Trophoblast cell (in vitro differentiated cells and primary cell): ENCODE results near the gene KLHDC7A.

Experiments
- DNase-seq, 2 donors: peaks; one replicate each; pipeline ENCODE4 v3.0.0-alpha.2; 2016
- H2AFZ ChIP-seq: 2 replicates; pipeline ENCODE4 v1.6.1; 2013; ENCODE audit warnings: low read length, moderate library complexity, mild to moderate bottlenecking; ENCODE audit not compliant: insufficient read depth, poor library complexity
- H2AK5ac ChIP-seq: 2 replicates; pipeline ENCODE4 v1.6.1; 2013; ENCODE audit warnings: mild to moderate bottlenecking, low read length
- H2BK120ac ChIP-seq: 2 replicates; pipeline ENCODE4 v1.6.1; 2013; ENCODE audit warnings: low read length, mild to moderate bottlenecking, moderate library complexity; ENCODE audit not compliant: insufficient read depth, poor library complexity
- H2BK12ac ChIP-seq: 2 replicates; pipeline ENCODE4 v1.6.1; 2013; ENCODE audit warnings: mild to moderate bottlenecking, low read length, moderate library complexity
- H2BK5ac ChIP-seq: 2 replicates; pipeline ENCODE4 v1.6.1; 2013; ENCODE audit warnings: low read length, low read depth, moderate library complexity, mild to moderate bottlenecking; ENCODE audit not compliant: poor library complexity
- H3K14ac ChIP-seq: 2 replicates; pipeline ENCODE4 v1.6.1; 2013; ENCODE audit warnings: mild to moderate bottlenecking, low read length
- H3K18ac ChIP-seq: 2 replicates; pipeline ENCODE4 v1.6.1; 2013; ENCODE audit warnings: mild to moderate bottlenecking, low read length
- H3K23ac ChIP-seq: 2 replicates; pipeline ENCODE4 v1.6.1; 2013; ENCODE audit warnings: low read length
- H3K27ac ChIP-seq: 2 replicates; pipeline ENCODE4 v1.5.1; 2013; ENCODE audit warnings: low read depth, mild to moderate bottlenecking, inconsistent platforms, low read length, moderate library complexity
- H3K27me3 ChIP-seq: 2 replicates; pipeline ENCODE4 v1.6.1; 2013; ENCODE audit warnings: inconsistent platforms, mild to moderate bottlenecking, low read length, moderate library complexity; ENCODE audit not compliant: insufficient read depth
- H3K36me3 ChIP-seq, 2 experiments: 1 replicate in 1 of 2; 2 replicates in 1 of 2; pipeline ENCODE4 v1.6.1; 2013; ENCODE audit warnings: low read length in 2 of 2, mild to moderate bottlenecking in 2 of 2, moderate library complexity in 1 of 2; ENCODE audit not compliant: insufficient read depth in 2 of 2, control insufficient read depth in 1 of 2
- H3K4ac ChIP-seq: 2 replicates; pipeline ENCODE4 v1.6.1; 2013; ENCODE audit warnings: low read depth, mild to moderate bottlenecking, low read length, moderate library complexity
- H3K4me1 ChIP-seq, 2 experiments: 1 replicate in 1 of 2; 2 replicates in 1 of 2; pipeline ENCODE4 v1.6.1; 2013; ENCODE audit warnings: low read length in 2 of 2, mild to moderate bottlenecking in 2 of 2, moderate library complexity in 1 of 2; ENCODE audit not compliant: insufficient read depth in 2 of 2, control insufficient read depth in 1 of 2
- H3K4me2 ChIP-seq: 2 replicates; pipeline ENCODE4 v1.6.1; 2013; ENCODE audit warnings: inconsistent platforms, mild to moderate bottlenecking, low read length, moderate library complexity
- H3K4me3 ChIP-seq: 2 replicates; pipeline ENCODE4 v1.5.1; 2013; ENCODE audit warnings: mild to moderate bottlenecking, low read depth, low read length, inconsistent platforms
- H3K79me1 ChIP-seq: one replicate; pipeline ENCODE4 v1.6.1; 2013; ENCODE audit warnings: low read length
- H3K79me2 ChIP-seq: 2 replicates; pipeline ENCODE4 v1.6.1; 2013; ENCODE audit warnings: low read length, mild to moderate bottlenecking; ENCODE audit not compliant: control insufficient read depth, insufficient read depth, poor library complexity
- H3K9ac ChIP-seq: 2 replicates; pipeline ENCODE4 v1.6.1; 2013; ENCODE audit warnings: mild to moderate bottlenecking, low read length
- H3K9me3 ChIP-seq: 2 replicates; pipeline ENCODE4 v1.6.1; 2013; ENCODE audit warnings: low read depth, mild to moderate bottlenecking, control low read depth, inconsistent platforms, low read length; ENCODE audit not compliant: insufficient read depth
- H4K12ac ChIP-seq: 2 replicates; pipeline ENCODE4 v1.6.1; 2013; ENCODE audit warnings: low read depth, mild to moderate bottlenecking, low read length, moderate library complexity
- H4K8ac ChIP-seq: 2 replicates; pipeline ENCODE4 v1.6.1; 2013; ENCODE audit warnings: low read depth, mild to moderate bottlenecking, low read length, moderate library complexity
- H4K91ac ChIP-seq: one replicate; pipeline ENCODE4 v1.6.1; 2013; ENCODE audit warnings: low read depth, mild to moderate bottlenecking, low read length, moderate library complexity
- WGBS: extraction: QIAGEN DNeasy Blood & Tissue Kit; methylation state at CpG from one replicate; pipeline ENCODE4 v1.1.7; 2013; ENCODE audit warnings: missing lambda C conversion rate; ENCODE audit not compliant: insufficient read length, insufficient coverage; ENCODE audit errors: extremely low coverage; 5-methylcytosine and 5-hydroxymethylcytosine counted together

Gene KLHDC7A

GRCh38 chr1:18468570-18468969 lies 12.2 kb upstream of the KLHDC7A start:
- no peak for DNase-seq

GRCh38 chr1:18469514-18469913 lies 11.2 kb upstream of the KLHDC7A start:
- no peak overlapping the region for H3K27ac ChIP-seq
- H4K91ac ChIP-seq, result no peak overlapping the region
- no peaks in the 10 kb centered on the region for H3K36me3 ChIP-seq
- H3K14ac ChIP-seq, result no peak overlapping the region
- no peak overlapping the region for H2AK5ac ChIP-seq
- H3K79me1 ChIP-seq, result no peaks in the 10 kb centered on the region
- no peak overlapping the region for H3K4me3 ChIP-seq
- H3K79me2 ChIP-seq, result no peaks in the 10 kb centered on the region
- no peak overlapping the region for H2AFZ ChIP-seq
- no peak overlapping the region for H3K4ac ChIP-seq
- DNase-seq, result no peak
- H3K4me2 ChIP-seq, result no peak overlapping the region
- H2BK120ac ChIP-seq, result no peak overlapping the region
- H3K18ac ChIP-seq, result no peak overlapping the region
- no peaks in the 10 kb centered on the region for H3K9me3 ChIP-seq
- H2BK5ac ChIP-seq, result no peak overlapping the region
- H3K23ac ChIP-seq, result no peak overlapping the region
- H3K4me1 ChIP-seq, result peaks cover 7 to 10% of the 10 kb centered on the region in 2 experiments
- no peak overlapping the region for H3K9ac ChIP-seq
- no peak overlapping the region for H2BK12ac ChIP-seq
- H3K27me3 ChIP-seq, result no peaks in the 10 kb centered on the region
- H4K8ac ChIP-seq, result no peak overlapping the region
- WGBS, result no CpG with 5 or more reads among the region's 8 CpGs
- no peak overlapping the region for H4K12ac ChIP-seq

More at GRCh38 chr1:18468570-18468969, 12.2 kb upstream of the KLHDC7A start:
- no peak overlapping the region for H3K27ac ChIP-seq
- H3K9me3 ChIP-seq, result no peaks in the 10 kb centered on the region
- H4K91ac ChIP-seq, result no peak overlapping the region
- no peak overlapping the region for H4K12ac ChIP-seq
- no CpG with 5 or more reads among the region's 6 CpGs for WGBS
- no peaks in the 10 kb centered on the region for H3K27me3 ChIP-seq
- no peaks in the 10 kb centered on the region for H3K79me1 ChIP-seq
- no peak overlapping the region for H3K4me3 ChIP-seq
- no peak overlapping the region for H2BK5ac ChIP-seq
- H2BK12ac ChIP-seq, result no peak overlapping the region
- H3K36me3 ChIP-seq, result no peaks in the 10 kb centered on the region
- H4K8ac ChIP-seq, result no peak overlapping the region
- H2AK5ac ChIP-seq, result no peak overlapping the region
- peak overlapping the region; percentile 28 for H3K9ac ChIP-seq
- peaks cover 8 to 14% of the 10 kb centered on the region in 2 experiments for H3K4me1 ChIP-seq
- no peak overlapping the region for H3K18ac ChIP-seq
- H2AFZ ChIP-seq, result no peak overlapping the region
- H3K4me2 ChIP-seq, result no peak overlapping the region
- H3K79me2 ChIP-seq, result no peaks in the 10 kb centered on the region
- H3K14ac ChIP-seq, result no peak overlapping the region
- H2BK120ac ChIP-seq, result no peak overlapping the region
- no peak overlapping the region for H3K4ac ChIP-seq
- H3K23ac ChIP-seq, result no peak overlapping the region

GRCh38 chr1:18470671-18471355 lies 9.9 kb upstream of the KLHDC7A start:
- Histone ChIP-seq H3K4me1 (peaks cover 5 to 11% of the 10 kb centered on the region in 2 experiments), H3K27me3 (no peaks in the 10 kb centered on the region), H3K9ac (no peak overlapping the region), H3K79me2 (no peaks in the 10 kb centered on the region), H2BK120ac (no peak overlapping the region), H2BK5ac (no peak overlapping the region), H3K36me3 (no peaks in the 10 kb centered on the region), H4K12ac (no peak overlapping the region), H3K27ac (no peak overlapping the region), H2AFZ (no peak overlapping the region), H3K4me3 (no peak overlapping the region), H2AK5ac (no peak overlapping the region), H3K4ac (no peak overlapping the region), H3K9me3 (no peaks in the 10 kb centered on the region), H3K23ac (no peak overlapping the region), H3K79me1 (no peaks in the 10 kb centered on the region), H3K14ac (no peak overlapping the region), H4K8ac (no peak overlapping the region), H3K18ac (no peak overlapping the region), H3K4me2 (no peak overlapping the region), H4K91ac (no peak overlapping the region), H2BK12ac (no peak overlapping the region)
- DNase-seq, result no peak
- no CpG with 5 or more reads among the region's 12 CpGs for WGBS

GRCh38 chr1:18473195-18473815 lies 7.4 kb upstream of the KLHDC7A start:
- H3K23ac ChIP-seq, result no peak overlapping the region
- no peak overlapping the region for H2BK5ac ChIP-seq
- no peak overlapping the region for H3K4ac ChIP-seq
- no peak overlapping the region for H4K8ac ChIP-seq
- no peak overlapping the region for H3K27ac ChIP-seq
- no peaks in the 10 kb centered on the region for H3K9me3 ChIP-seq
- H3K4me2 ChIP-seq, result no peak overlapping the region
- no peak overlapping the region for H2AFZ ChIP-seq
- peak; percentile 55 to 82 for DNase-seq
- H3K4me3 ChIP-seq, result no peak overlapping the region
- no peaks in the 10 kb centered on the region for H3K79me2 ChIP-seq
- H3K18ac ChIP-seq, result no peak overlapping the region
- no peaks in the 10 kb centered on the region for H3K27me3 ChIP-seq
- WGBS, result no CpG with 5 or more reads among the region's 11 CpGs
- no peak overlapping the region for H3K9ac ChIP-seq
- peaks cover 5 to 12% of the 10 kb centered on the region in 2 experiments for H3K4me1 ChIP-seq
- no peaks in the 10 kb centered on the region for H3K79me1 ChIP-seq
- H3K14ac ChIP-seq, result no peak overlapping the region
- no peak overlapping the region for H4K12ac ChIP-seq
- no peak overlapping the region for H2BK12ac ChIP-seq
- H3K36me3 ChIP-seq, result no peaks in the 10 kb centered on the region
- no peak overlapping the region for H2BK120ac ChIP-seq
- no peak overlapping the region for H2AK5ac ChIP-seq
- no peak overlapping the region for H4K91ac ChIP-seq
